HepG2 (cell line): ENCODE results near the gene AHSG. TPM values are rescaled to one million over a fixed set of nuclear protein-coding genes. Genes with fewer than 3 reads are reported as not detected.

Experiments used
- AHDC1 ChIP-seq: sonication (generic); formaldehyde crosslinking; IDR thresholded peaks from 2 replicates; pipeline ENCODE4 v1.5.1; 2020; ENCODE audit warnings: mild to moderate bottlenecking, missing genetic modification reagents, borderline replicate concordance
- BRF2 ChIP-seq: sonication (generic); formaldehyde crosslinking; IDR thresholded peaks from 2 replicates; pipeline ENCODE4 v1.8.1; 2022; ENCODE audit warnings: mild to moderate bottlenecking, missing genetic modification reagents
- CCDC6 ChIP-seq: sonication (generic); formaldehyde crosslinking; IDR thresholded peaks from 2 replicates; pipeline ENCODE4 v1.8.1; 2022; ENCODE audit warnings: mild to moderate bottlenecking, missing genetic modification reagents, moderate library complexity
- IRX3 ChIP-seq: sonication (generic); formaldehyde crosslinking; IDR thresholded peaks from 2 replicates; pipeline ENCODE4 v1.8.1; 2023; ENCODE audit warnings: mild to moderate bottlenecking, low read depth, missing genetic modification reagents, borderline replicate concordance
- MED1 ChIP-seq: sonication (generic); formaldehyde crosslinking; IDR thresholded peaks from 2 replicates; pipeline ENCODE4 v1.4.0; 2020; ENCODE audit warnings: missing genetic modification reagents
- PAF1 ChIP-seq: IDR thresholded peaks from 2 replicates; pipeline ENCODE4 v1.6.1; 2016; ENCODE audit warnings: missing genetic modification reagents, missing compliant biosample characterization
- PHB2 ChIP-seq: fragments of 450-650 bp; IDR thresholded peaks from 2 replicates; pipeline ENCODE4 v1.6.1; 2018; ENCODE audit not compliant: partially characterized antibody
- POLR2AphosphoS5 ChIP-seq: IDR thresholded peaks from 2 replicates; pipeline ENCODE4 v1.6.1; 2012; ENCODE audit warnings: low read depth, low read length
- SALL1 ChIP-seq: sonication (generic); formaldehyde crosslinking; IDR thresholded peaks from 2 replicates; pipeline ENCODE4 v1.8.0; 2022; ENCODE audit warnings: mild to moderate bottlenecking, missing genetic modification reagents
- SNAPC2 ChIP-seq: sonication (generic); formaldehyde crosslinking; IDR thresholded peaks from 2 replicates; pipeline ENCODE4 v1.8.1; 2022; ENCODE audit warnings: mild to moderate bottlenecking, missing genetic modification reagents
- TP53 ChIP-seq: sonication (generic); formaldehyde crosslinking; conservative IDR thresholded peaks from 2 replicates; pipeline ENCODE4 v1.4.0; 2020; ENCODE audit warnings: missing genetic modification reagents
- ZBTB3 ChIP-seq: sonication (generic); formaldehyde crosslinking; IDR thresholded peaks from 2 replicates; pipeline ENCODE4 v1.4.0; 2020; ENCODE audit warnings: low read depth, mild to moderate bottlenecking, moderate library complexity, missing genetic modification reagents, borderline replicate concordance
- ZC3H4 ChIP-seq: sonication (generic); formaldehyde crosslinking; IDR thresholded peaks from 2 replicates; pipeline ENCODE4 v1.4.0; 2020; ENCODE audit warnings: missing genetic modification reagents, borderline replicate concordance
- ZNF263 ChIP-seq: sonication (generic); formaldehyde crosslinking; IDR thresholded peaks from 2 replicates; pipeline ENCODE4 v1.4.0; 2020; ENCODE audit warnings: missing genetic modification reagents
- ZNF430 ChIP-seq: sonication (generic); formaldehyde crosslinking; IDR thresholded peaks from 2 replicates; pipeline ENCODE4 v1.9.0; 2021; ENCODE audit warnings: mild to moderate bottlenecking, missing genetic modification reagents
- ZNF501 ChIP-seq: sonication (generic); formaldehyde crosslinking; IDR thresholded peaks from 2 replicates; pipeline ENCODE4 v1.5.1; 2020; ENCODE audit warnings: mild to moderate bottlenecking, moderate library complexity, missing genetic modification reagents
- ZNF549 ChIP-seq: sonication (generic); formaldehyde crosslinking; IDR thresholded peaks from 2 replicates; pipeline ENCODE4 v1.5.0; 2020; ENCODE audit warnings: missing genetic modification reagents
- ZNF563 ChIP-seq: sonication (generic); formaldehyde crosslinking; IDR thresholded peaks from 2 replicates; pipeline ENCODE4 v1.8.0; 2022; ENCODE audit warnings: mild to moderate bottlenecking, moderate library complexity, missing genetic modification reagents
- ZNF597 ChIP-seq: sonication (generic); formaldehyde crosslinking; IDR thresholded peaks from 2 replicates; pipeline ENCODE4 v1.5.0; 2020; ENCODE audit warnings: missing genetic modification reagents
- ZNF672 ChIP-seq: sonication (generic); formaldehyde crosslinking; IDR thresholded peaks from 2 replicates; pipeline ENCODE4 v1.8.1; 2022; ENCODE audit warnings: missing genetic modification reagents
- ZNF777 ChIP-seq: sonication (generic); formaldehyde crosslinking; IDR thresholded peaks from 2 replicates; pipeline ENCODE4 v1.4.0; 2020; ENCODE audit warnings: missing genetic modification reagents
- ZNF780A ChIP-seq: sonication (generic); formaldehyde crosslinking; IDR thresholded peaks from 2 replicates; pipeline ENCODE4 v1.8.0; 2022; ENCODE audit warnings: mild to moderate bottlenecking, missing genetic modification reagents, moderate library complexity
- polyA plus RNA-seq, 8 experiments: library from polyadenylated mRNA; depleted of rRNA in 3 of 8; stranded (reverse) in 7 of 8; unstranded in 1 of 8; fragments of >200 nt; fragmentation: Illumina TruSeq in 4 of 8; extraction: Trizol in 4 of 8; gene quantifications; 2 replicates each; pipeline versions ENCODE4 v1.2.1 to v1.2.3, GENCODE V29; 2011 to 2016; ENCODE audit warnings: low read depth in 4 of 8, missing spikeins in 1 of 8, mixed read lengths in 1 of 8; ENCODE audit not compliant: insufficient read depth in 1 of 8
- total RNA-seq, 5 experiments: library from RNA; depleted of rRNA; stranded (reverse); fragments of >200 nt; fragmentation: Illumina TruSeq; extraction: Trizol; gene quantifications; 2 replicates each; pipeline ENCODE4 v1.2.3, GENCODE V29; 2016; ENCODE audit warnings: low read depth in 1 of 5

AHSG gene
- total and polyA plus RNA-seq, 2 of the 13 experiments (the other 11 are each of a cell fraction or from before 2014, with no cell fraction given) = 2,043 to 19,152 TPM

- TF ChIP-seq IRX3 = 0 out of 2 replicates have a peak, but pooled peaks have one; percentile 21
- TF ChIP-seq PHB2 = no peak
- peak; percentile 75 for TF ChIP-seq ZNF430
- peak; percentile 40; the same call in 1 of the 2 replicates for TF ChIP-seq SNAPC2 (CRISPR knock-in tag)
- TF ChIP-seq ZNF597 (CRISPR knock-in tag) = no peak
- peak; percentile 76; the same call in 1 of the 2 replicates for TF ChIP-seq ZNF501 (CRISPR knock-in tag)
- peak; percentile 18; the same call in 1 of the 2 replicates for TF ChIP-seq SALL1 (CRISPR knock-in tag)
- peak; percentile 82 for TF ChIP-seq PAF1
- TF ChIP-seq TP53 (CRISPR knock-in tag) = 0 out of 2 replicates have a peak, but pooled peaks have one; percentile 49
- TF ChIP-seq POLR2AphosphoS5 = peak; percentile 75
- no peak; the same call in 1 of the 2 replicates for TF ChIP-seq ZBTB3 (CRISPR knock-in tag)
- TF ChIP-seq ZNF777 (CRISPR knock-in tag) = no peak
- no peak for TF ChIP-seq ZNF549
- TF ChIP-seq ZNF672 (CRISPR knock-in tag) = 0 out of 2 replicates have a peak, but pooled peaks have one; percentile 37
- TF ChIP-seq ZC3H4 (CRISPR knock-in tag) = no peak
- 0 out of 2 replicates have a peak, but pooled peaks have one; percentile 28 for TF ChIP-seq AHDC1 (CRISPR knock-in tag)
- TF ChIP-seq ZNF263 = peak; percentile 78
- peak; percentile 32; the same call in 1 of the 2 replicates for TF ChIP-seq ZNF563
- 0 out of 2 replicates have a peak, but pooled peaks have one; percentile 13 for TF ChIP-seq CCDC6
- peak; percentile 71; the same call in 1 of the 2 replicates for TF ChIP-seq BRF2 (CRISPR knock-in tag)
- peak; percentile 20 for TF ChIP-seq MED1 (CRISPR knock-in tag)
- 0 out of 2 replicates have a peak, but pooled peaks have one; percentile 41 for TF ChIP-seq ZNF780A (CRISPR knock-in tag)
Measured at GRCh38 chr3:186618318-186618938, 5.6 kb downstream of the AHSG start (continued).
